GM21381 (cell line): ENCODE results near the gene PNLIPRP1.

Experiments used
- ATAC-seq: cut with Tn5 transposase; IDR thresholded peaks from one replicate; pipeline ENCODE4 v1.9.1; 2021; ENCODE audit warnings: mild to moderate bottlenecking, moderate library complexity; ENCODE audit not compliant: unreplicated experiment

PNLIPRP1 gene

GRCh38 chr10:116598329-116598728 is 7.6 kb downstream of the PNLIPRP1 start:
- no peak for ATAC-seq

- no peak for ATAC-seq
Measured at GRCh38 chr10:116599991-116600390, 9.2 kb downstream of the PNLIPRP1 start.

GRCh38 chr10:116602648-116603400 is 12.1 kb downstream of the PNLIPRP1 start:
- ATAC-seq: no peak

GRCh38 chr10:116606061-116606483 is 15.3 kb downstream of the PNLIPRP1 start:
- no peak for ATAC-seq

DNA sequence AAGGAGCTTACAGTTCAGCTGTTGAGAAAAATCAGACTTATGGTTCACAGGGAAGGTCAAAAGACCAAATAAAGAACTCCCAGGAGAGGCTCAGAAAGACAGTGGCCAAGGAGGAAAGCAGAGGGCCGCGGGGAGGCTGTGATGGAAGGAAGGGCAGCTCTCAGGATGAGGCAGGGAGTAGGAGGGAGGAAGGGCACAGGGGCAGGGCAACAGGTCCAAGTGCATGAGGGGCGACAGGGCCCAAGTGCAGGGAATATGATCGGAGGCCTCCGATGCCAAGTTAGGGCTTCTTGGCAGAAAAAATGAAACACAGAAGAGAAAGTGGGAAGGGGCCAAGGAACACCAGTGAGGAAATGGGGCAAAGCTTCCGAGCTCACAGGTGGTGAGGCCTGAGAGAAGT is 16.6 kb downstream of the PNLIPRP1 start:
- ATAC-seq: no peak

DNA sequence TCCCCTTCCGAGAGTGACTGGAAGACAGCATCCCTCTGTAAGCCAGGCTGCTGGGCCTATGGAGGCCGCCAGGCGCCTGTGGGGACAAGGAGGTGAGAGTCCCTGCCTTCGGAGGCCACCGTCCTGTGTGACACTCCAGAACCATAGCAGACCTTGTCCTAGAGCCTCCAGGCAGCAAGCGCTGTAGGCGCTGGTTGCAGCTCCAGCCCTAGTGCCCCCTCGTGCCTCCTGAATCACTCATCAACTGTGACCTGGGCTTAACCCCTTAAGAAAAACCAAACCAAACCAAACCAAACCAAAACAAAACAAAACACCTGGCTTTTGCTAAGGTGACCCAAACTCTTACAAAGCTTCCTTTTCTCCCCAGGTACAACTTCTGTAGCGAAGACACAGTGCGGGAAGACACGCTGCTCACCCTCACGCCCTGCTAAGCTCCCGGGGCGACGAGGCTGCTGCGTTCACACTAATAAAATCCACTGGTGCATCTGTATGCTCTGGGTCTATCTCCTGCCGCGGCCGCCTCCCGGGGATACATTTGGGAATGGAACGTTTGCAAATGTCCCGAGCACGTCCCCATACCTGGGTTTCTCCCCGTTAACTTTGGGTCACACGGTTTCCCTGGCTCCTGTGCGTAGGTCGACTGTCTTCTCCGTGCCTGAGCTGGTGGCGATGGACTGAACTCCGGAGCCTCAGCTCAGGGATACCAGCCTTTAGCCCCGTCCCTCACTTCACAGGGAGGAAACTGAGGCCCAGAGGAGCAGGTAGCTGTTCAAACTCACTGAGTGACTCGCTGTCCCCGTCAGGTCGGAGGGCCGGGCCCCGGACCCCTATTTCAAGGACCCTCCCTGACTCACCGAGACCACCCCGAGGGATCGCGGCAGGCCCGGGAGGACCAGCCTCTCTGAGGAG is 18.2 kb downstream of the PNLIPRP1 start:
- no peak for ATAC-seq

DNA sequence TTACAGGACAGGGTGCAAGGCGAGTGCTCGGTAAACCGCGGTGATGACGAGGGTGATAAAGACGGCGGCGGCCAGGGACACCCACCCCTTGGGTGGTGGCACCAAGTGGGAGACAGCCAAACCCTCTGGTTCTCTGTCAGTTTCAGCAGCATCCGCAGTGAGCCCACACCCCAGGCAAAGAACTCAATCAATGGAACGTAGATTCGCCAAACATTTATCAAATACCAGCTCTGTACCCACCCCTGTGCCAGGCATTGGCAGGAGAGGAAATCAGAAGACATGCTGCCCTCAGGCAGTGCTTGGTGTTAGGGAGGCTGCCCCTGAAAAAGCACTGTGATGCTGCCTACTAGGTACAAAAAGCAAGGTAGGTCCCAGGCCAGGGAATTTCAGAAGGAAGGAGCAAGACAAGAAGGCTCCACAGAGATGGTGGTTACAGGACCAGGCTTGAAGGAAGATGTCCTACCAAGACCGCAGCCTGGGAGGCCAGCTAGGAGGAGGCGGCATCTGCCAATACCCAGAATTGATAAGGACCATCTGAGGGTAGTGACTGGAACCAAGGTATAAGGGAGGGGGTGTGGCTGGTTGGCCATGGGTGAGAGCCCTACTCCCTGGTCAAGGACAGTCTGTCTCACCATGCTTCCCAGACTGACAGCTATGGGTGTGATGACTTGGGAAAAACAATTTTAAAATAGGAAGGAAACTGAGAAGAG is 19.8 kb downstream of the PNLIPRP1 start:
- no peak for ATAC-seq

- ATAC-seq: no peak
Measured at GRCh38 chr10:116611153-116611545, 20.4 kb downstream of the PNLIPRP1 start.

- no peak for ATAC-seq
Measured at GRCh38 chr10:116612107-116612769, 21.5 kb downstream of the PNLIPRP1 start.

DNA sequence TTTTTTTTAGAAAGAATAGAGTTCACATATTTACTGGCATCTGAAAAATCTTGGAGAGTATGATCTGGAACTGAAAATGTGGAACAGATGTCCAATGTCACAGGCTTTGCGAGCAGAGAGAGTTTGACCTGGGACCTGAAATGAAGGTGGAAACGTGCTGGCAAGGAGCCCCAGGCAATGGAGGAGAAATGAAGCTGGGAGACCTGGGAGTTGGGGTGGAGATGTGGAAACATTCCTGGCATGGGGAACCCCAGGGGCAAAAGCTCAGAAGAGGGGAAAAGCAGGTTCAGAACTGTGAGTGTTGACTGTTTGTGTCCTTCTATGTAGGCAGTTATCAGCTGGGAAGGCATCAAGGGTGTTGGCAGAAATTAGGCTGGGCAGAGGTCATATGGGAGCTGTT is 22.7 kb downstream of the PNLIPRP1 start:
- no peak for ATAC-seq

GRCh38 chr10:116614796-116615195 is 24.0 kb downstream of the PNLIPRP1 start:
- ATAC-seq: no peak

- no peak for ATAC-seq
Measured at GRCh38 chr10:116615199-116615776, 24.5 kb downstream of the PNLIPRP1 start.

DNA sequence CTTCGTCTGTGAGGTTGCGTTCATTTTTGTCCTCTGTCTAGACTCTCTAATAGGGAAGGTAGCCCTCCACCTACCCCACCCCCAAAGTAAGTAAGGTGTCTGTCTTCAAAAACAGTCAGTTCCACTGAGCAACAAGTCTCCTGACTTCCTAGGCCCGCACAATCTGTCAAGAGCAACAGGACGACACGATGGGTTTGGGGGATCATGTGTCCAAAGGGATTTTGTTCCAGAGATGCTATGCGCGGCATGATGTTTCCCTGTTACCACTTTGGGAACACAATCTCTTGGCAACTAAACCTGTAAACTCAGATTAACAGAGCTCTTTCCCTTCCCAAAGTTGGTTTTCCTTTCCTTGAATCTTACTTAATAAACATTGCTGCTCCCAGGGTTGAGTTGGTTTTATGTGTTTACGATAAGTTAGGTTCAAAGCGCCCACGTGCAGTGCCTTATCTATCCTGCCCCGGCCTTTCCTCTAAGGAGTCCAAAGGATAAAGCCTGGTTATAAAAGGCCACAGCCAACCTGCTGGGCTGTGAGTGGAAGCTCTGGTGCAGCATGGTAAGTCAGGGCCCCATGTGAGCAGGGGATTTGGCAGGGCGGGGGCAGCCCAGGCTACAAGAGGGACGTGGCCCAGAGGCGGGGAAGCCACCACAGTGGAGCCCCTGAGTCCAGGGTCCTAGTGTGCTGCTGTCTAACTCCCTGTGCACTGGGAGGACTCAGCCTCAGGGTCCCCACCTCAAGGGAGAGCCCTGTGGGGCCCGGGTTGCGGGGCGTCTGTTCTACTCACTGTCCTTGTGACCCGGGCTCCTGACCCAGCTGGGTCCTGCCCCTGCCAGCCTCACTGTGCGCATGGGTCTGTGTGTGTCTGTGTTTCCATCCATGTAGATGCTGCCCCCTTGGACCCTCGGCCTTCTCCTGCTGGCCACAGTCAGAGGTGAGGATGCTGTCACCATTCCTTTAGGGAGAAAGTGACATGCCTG is 30.0 kb downstream of the PNLIPRP1 start, which contains the start of gene PNLIPRP2:
Gene PNLIPRP2, plus strand, starts transcription at position 531 of the 978 bp plus-strand sequence.
- ATAC-seq: no peak

DNA sequence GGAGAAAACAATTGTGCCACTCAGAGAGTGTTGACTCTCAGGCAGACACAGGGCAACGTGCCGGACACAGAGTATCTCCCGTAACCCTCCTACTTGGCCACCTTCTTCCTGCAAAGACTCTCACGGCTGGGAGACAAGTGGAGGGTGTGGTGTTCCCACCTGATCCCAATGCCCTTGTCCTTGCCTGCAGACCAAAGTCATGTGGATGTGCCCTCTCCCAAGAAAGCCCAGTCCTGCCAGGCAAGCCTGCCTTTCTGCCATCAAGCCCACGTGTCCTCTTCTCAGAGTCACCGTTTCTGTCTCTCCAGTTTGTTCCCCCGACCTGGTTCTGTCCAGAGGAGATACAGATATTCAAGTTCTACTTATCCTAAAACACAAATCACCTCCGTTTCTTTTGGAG is 30.7 kb downstream of the PNLIPRP1 start:
- ATAC-seq: no peak

- no peak for ATAC-seq
Measured at GRCh38 chr10:116621934-116622655, 31.3 kb downstream of the PNLIPRP1 start.

- no peak for ATAC-seq
Measured at GRCh38 chr10:116625845-116626244, 35.1 kb downstream of the PNLIPRP1 start.

DNA sequence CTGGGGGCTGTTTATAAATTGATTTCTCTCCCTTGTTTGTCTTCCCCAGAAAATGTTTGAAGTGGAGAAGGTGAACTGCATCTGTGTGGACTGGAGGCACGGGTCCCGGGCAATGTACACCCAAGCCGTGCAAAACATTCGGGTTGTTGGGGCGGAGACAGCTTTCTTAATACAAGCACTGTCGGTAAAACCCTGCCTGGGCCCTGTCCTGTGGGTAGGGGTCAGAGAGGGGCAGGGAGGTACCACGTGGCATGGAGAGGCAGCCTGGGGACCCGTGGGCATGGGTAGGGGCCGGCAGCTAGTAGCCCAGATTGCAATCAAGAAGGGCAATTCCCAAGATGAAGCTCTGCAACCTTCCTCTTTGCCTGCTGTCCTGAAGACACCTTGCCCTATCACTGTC is 36.1 kb downstream of the PNLIPRP1 start:
- no peak for ATAC-seq

GRCh38 chr10:116627386-116627933 is 36.7 kb downstream of the PNLIPRP1 start:
- no peak for ATAC-seq
